Inflammatory macrophage treated with lipopolysaccharide for 4 hours (primary cell): ENCODE measurements around the gene USP17L15.
"Not testable (repeated sequence)": the region's sequence is repeated elsewhere in the genome, so short reads cannot be mapped to it uniquely, and the experiment has no call there.

ENCODE experiments used
- DNase-seq: peaks from one replicate; pipeline ENCODE4 v3.0.0-alpha.2; 2020

USP17L15 gene, protein sequence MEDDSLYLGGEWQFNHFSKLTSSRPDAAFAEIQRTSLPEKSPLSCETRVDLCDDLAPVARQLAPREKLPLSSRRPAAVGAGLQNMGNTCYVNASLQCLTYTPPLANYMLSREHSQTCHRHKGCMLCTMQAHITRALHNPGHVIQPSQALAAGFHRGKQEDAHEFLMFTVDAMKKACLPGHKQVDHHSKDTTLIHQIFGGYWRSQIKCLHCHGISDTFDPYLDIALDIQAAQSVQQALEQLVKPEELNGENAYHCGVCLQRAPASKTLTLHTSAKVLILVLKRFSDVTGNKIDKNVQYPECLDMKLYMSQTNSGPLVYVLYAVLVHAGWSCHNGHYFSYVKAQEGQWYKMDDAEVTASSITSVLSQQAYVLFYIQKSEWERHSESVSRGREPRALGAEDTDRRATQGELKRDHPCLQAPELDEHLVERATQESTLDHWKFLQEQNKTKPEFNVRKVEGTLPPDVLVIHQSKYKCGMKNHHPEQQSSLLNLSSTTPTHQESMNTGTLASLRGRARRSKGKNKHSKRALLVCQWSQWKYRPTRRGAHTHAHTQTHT

DNA sequence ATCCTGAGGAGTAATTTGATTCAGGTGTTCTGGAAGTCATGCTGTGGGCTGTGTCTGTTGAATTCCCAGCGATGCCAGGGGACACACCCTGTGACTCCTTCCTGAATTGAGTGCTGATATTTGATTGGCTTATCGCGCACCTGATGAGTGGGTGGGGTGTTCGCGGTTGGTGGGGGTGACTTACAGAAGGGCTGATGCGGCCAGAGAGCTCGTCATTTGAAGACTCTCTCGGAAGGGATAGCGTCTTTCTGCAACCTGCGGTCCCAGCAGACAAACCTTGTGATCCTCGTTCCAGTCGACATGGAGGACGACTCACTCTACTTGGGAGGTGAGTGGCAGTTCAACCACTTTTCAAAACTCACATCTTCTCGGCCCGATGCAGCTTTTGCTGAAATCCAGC is at the start of gene USP17L15:
Gene USP17L15, plus strand, starts transcription at position 301 of the 400 bp plus-strand sequence. Its CDS starts 0 bp downstream, at position 301.
- DNase-seq, result not testable (repeated sequence)

DNA sequence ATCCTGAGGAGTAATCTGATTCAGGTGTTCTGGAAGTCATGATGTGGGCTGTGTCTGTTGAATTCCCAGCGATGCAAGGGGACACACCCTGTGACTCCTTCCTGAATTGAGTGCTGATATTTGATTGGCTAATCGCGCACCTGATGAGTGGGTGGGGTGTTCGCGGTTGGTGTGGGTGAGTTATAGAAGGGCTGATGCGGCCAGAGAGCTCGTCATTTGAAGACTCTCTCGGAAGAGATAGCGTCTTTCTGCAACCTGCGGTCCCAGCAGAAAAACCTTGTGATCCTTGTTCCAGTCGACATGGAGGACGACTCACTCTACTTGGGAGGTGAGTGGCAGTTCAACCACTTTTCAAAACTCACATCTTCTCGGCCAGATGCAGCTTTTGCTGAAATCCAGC is 23.8 kb upstream of the USP17L15 start, which contains the start of gene USP17L10:
Gene USP17L10, plus strand, starts transcription at position 301 of the 400 bp plus-strand sequence. Its CDS starts 0 bp downstream, at position 301.
- DNase-seq, result not testable (repeated sequence)

DNA sequence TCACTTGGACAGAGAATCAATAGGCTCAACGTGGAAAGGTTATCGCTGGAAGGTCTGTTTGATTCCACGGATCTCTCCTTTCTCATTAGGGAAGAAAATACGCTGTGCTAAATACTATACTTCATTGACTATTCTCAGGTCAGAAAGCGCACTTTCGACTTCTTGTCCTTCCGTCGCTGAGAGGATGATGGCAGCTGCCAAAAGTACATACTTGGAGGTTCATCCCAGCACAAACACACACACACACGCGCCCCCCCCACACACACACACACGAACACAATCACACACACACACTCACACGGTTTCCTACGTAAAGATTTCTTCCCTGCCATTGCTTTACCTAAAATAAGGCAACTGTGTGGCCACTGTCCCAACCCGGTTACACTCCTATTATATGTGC is 19.5 kb upstream of the USP17L15 start:
- DNase-seq, result not testable (repeated sequence)

DNA sequence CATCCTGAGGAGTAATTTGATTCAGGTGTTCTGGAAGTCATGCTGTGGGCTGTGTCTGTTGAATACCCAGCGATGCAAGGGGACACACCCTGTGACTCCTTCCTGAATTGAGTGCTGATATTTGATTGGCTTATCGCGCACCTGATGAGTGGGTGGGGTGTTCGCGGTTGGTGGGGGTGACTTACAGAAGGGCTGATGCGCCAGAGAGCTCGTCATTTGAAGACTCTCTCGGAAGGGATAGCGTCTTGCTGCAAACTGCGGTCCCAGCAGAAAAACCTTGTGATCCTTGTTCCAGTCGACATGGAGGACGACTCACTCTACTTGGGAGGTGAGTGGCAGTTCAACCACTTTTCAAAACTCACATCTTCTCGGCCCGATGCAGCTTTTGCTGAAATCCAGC is 19.1 kb upstream of the USP17L15 start, which contains the start of gene USP17L11:
Gene USP17L11, plus strand, starts transcription at position 301 of the 400 bp plus-strand sequence. Its CDS starts 0 bp downstream, at position 301.
- DNase-seq, result not testable (repeated sequence)

DNA sequence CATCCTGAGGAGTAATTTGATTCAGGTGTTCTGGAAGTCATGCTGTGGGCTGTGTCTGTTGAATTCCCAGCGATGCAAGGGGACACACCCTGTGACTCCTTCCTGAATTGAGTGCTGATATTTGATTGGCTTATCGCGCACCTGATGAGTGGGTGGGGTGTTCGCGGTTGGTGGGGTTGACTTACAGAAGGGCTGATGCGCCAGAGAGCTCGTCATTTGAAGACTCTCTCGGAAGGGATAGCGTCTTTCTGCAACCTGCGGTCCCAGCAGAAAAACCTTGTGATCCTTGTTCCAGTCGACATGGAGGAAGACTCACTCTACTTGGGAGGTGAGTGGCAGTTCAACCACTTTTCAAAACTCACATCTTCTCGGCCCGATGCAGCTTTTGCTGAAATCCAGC is 14.3 kb upstream of the USP17L15 start, which contains the start of gene USP17L12:
Gene USP17L12, plus strand, starts transcription at position 301 of the 400 bp plus-strand sequence. Its CDS starts 0 bp downstream, at position 301.
- DNase-seq, result not testable (repeated sequence)

DNA sequence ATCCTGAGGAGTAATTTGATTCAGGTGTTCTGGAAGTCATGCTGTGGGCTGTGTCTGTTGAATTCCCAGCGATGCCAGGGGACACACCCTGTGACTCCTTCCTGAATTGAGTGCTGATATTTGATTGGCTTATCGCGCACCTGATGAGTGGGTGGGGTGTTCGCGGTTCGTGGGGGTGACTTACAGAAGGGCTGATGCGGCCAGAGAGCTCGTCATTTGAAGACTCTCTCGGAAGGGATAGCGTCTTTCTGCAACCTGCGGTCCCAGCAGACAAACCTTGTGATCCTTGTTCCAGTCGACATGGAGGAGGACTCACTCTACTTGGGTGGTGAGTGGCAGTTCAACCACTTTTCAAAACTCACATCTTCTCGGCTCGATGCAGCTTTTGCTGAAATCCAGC is 9.6 kb upstream of the USP17L15 start, which contains the start of gene USP17L13:
Gene USP17L13, plus strand, starts transcription at position 301 of the 400 bp plus-strand sequence. Its CDS starts 0 bp downstream, at position 301.
- DNase-seq, result not testable (repeated sequence)

DNA sequence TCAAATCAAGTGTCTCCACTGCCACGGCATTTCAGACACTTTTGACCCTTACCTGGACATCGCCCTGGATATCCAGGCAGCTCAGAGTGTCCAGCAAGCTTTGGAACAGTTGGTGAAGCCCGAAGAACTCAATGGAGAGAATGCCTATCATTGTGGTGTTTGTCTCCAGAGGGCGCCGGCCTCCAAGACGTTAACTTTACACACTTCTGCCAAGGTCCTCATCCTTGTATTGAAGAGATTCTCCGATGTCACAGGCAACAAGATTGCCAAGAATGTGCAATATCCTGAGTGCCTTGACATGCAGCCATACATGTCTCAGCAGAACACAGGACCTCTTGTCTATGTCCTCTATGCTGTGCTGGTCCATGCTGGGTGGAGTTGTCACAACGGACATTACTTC is 3.9 kb upstream of the USP17L15 start:
- DNase-seq, result not testable (repeated sequence)

DNA sequence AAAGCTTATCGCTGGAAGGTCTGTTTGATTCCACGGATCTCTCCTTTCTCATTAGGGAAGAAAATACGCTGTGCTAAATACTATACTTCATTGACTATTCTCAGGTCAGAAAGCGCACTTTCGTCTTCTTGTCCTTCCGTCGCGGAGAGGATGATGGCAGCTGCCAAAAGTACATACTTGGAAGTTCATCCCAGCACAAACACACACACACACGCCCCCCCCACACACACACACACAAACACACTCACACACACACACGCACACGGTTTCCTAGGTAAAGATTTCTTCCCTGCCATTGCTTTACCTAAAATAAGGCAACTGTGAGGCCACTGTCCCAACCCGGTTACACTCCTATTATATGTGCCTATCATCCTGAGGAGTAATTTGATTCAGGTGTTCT is 4.3 kb downstream of the USP17L15 start:
- not testable (repeated sequence) for DNase-seq

DNA sequence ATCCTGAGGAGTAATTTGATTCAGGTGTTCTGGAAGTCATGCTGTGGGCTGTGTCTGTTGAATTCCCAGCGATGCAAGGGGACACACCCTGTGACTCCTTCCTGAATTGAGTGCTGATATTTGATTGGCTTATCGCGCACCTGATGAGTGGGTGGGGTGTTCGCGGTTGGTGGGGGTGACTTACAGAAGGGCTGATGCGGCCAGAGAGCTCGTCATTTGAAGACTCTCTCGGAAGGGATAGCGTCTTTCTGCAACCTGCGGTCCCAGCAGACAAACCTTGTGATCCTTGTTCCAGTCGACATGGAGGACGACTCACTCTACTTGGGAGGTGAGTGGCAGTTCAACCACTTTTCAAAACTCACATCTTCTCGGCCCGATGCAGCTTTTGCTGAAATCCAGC is 9.4 kb downstream of the USP17L15 start, which contains the start of gene USP17L17:
Gene USP17L17, plus strand, starts transcription at position 301 of the 400 bp plus-strand sequence. Its CDS starts 0 bp downstream, at position 301.
- not testable (repeated sequence) for DNase-seq

DNA sequence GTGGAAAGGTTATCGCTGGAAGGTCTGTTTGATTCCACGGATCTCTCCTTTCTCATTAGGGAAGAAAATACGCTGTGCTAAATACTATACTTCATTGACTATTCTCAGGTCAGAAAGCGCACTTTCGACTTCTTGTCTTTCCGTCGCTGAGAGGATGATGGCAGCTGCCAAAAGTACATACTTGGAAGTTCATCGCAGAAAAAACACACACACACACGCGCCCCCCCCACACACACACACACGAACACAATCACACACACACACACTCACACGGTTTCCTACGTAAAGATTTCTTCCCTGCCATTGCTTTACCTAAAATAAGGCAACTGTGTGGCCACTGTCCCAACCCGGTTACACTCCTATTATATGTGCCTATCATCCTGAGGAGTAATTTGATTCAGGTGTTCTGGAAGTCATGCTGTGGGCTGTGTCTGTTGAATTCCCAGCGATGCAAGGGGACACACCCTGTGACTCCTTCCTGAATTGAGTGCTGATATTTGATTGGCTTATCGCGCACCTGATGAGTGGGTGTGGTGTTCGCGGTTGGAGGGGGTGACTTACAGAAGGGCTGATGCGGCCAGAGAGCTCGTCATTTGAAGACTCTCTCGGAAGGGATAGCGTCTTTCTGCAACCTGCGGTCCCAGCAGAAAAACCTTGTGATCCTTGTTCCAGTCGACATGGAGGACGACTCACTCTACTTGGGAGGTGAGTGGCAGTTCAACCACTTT is 13.9 kb downstream of the USP17L15 start, which contains the start of gene USP17L18:
Gene USP17L18, plus strand, starts transcription at position 678 of the 728 bp plus-strand sequence. Its CDS starts 0 bp downstream, at position 678.
- DNase-seq, result not testable (repeated sequence)

DNA sequence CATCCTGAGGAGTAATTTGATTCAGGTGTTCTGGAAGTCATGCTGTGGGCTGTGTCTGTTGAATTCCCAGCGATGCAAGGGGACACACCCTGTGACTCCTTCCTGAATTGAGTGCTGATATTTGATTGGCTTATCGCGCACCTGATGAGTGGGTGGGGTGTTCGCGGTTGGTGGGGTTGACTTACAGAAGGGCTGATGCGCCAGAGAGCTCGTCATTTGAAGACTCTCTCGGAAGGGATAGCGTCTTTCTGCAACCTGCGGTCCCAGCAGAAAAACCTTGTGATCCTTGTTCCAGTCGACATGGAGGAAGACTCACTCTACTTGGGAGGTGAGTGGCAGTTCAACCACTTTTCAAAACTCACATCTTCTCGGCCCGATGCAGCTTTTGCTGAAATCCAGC is 18.9 kb downstream of the USP17L15 start, which contains the start of gene USP17L19:
Gene USP17L19, plus strand, starts transcription at position 301 of the 400 bp plus-strand sequence. Its CDS starts 0 bp downstream, at position 301.
- not testable (repeated sequence) for DNase-seq

DNA sequence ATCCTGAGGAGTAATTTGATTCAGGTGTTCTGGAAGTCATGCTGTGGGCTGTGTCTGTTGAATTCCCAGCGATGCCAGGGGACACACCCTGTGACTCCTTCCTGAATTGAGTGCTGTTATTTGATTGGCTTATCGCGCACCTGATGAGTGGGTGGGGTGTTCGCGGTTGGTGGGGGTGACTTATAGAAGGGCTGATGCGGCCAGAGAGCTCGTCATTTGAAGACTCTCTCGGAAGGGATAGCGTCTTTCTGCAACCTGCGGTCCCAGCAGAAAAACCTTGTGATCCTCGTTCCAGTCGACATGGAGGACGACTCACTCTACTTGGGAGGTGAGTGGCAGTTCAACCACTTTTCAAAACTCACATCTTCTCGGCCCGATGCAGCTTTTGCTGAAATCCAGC is 23.6 kb downstream of the USP17L15 start, which contains the start of gene USP17L20:
Gene USP17L20, plus strand, starts transcription at position 301 of the 400 bp plus-strand sequence. Its CDS starts 0 bp downstream, at position 301.
- DNase-seq, result not testable (repeated sequence)

DNA sequence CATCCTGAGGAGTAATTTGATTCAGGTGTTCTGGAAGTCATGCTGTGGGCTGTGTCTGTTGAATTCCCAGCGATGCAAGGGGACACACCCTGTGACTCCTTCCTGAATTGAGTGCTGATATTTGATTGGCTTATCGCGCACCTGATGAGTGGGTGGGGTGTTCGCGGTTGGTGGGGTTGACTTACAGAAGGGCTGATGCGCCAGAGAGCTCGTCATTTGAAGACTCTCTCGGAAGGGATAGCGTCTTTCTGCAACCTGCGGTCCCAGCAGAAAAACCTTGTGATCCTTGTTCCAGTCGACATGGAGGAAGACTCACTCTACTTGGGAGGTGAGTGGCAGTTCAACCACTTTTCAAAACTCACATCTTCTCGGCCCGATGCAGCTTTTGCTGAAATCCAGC is 28.4 kb downstream of the USP17L15 start, which contains the start of gene USP17L21:
Gene USP17L21, plus strand, starts transcription at position 301 of the 400 bp plus-strand sequence. Its CDS starts 0 bp downstream, at position 301.
- not testable (repeated sequence) for DNase-seq

DNA sequence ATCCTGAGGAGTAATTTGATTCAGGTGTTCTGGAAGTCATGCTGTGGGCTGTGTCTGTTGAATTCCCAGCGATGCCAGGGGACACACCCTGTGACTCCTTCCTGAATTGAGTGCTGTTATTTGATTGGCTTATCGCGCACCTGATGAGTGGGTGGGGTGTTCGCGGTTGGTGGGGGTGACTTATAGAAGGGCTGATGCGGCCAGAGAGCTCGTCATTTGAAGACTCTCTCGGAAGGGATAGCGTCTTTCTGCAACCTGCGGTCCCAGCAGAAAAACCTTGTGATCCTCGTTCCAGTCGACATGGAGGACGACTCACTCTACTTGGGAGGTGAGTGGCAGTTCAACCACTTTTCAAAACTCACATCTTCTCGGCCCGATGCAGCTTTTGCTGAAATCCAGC is 33.1 kb downstream of the USP17L15 start, which contains the start of gene USP17L22:
Gene USP17L22, plus strand, starts transcription at position 301 of the 400 bp plus-strand sequence. Its CDS starts 0 bp downstream, at position 301.
- not testable (repeated sequence) for DNase-seq

DNA sequence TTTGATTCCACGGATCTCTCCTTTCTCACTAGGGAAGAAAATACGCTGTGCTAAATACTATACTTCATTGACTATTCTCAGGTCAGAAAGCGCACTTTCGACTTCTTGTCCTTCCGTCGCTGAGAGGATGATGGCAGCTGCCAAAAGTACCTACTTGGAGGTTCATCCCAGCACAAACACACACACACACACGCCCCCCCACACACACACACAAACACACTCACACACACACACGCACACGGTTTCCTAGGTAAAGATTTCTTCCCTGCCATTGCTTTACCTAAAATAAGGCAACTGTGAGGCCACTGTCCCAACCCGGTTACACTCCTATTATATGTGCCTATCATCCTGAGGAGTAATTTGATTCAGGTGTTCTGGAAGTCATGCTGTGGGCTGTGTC is 37.5 kb downstream of the USP17L15 start:
- DNase-seq, result not testable (repeated sequence)
